MM.1S (cell line): ENCODE measurements around the gene EP400.

Experiments used
- EZH2phosphoT487 ChIP-seq: fragments of 300-600 bp; sonication (generic); IDR thresholded peaks from 2 replicates; pipeline ENCODE4 v1.6.1; 2018; ENCODE audit warnings: antibody characterized with exemption, low read length
- TF ChIP-seq, protein P1 (sequence below): fragments of 300-600 bp; sonication (generic); IDR thresholded peaks from 2 replicates; pipeline ENCODE4 v1.5.1; 2016; ENCODE audit warnings: antibody characterized with exemption, low read length, mixed read lengths

DNA sequence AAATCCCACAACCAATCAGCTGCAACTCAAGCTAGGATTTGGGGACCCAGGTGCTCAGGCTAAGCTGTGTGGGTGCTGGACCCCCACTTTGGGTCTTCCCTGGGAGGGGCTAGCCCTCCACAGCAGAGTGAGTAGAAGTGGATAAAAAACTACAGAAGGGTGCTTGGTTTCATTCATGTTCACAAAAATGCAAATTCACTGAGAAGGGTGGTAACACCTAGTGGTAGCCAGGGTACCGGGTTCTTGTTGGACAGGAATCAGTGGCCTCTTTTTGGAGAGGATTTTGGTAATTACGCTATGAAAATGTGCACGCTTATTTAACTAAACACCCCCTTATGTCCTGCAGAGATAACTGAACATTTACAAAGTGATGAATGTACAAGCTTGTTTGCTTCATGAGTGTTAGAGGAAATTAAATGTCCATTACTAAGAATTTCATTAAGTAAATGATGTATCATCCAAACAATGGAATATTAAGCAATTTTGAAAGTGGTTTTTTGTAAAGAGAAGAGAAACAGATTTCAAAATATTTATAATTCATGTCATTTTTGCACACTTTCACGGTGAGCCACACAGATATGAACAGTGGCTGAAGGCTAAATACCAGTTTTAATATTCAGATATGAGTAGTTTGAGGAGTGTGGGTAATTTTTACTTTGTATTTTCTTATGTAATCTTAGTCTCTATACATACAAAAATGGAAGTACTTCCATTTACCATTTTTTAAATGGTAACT, 116.0 kb downstream of the EP400 start:
- TF ChIP-seq, protein P1, sequence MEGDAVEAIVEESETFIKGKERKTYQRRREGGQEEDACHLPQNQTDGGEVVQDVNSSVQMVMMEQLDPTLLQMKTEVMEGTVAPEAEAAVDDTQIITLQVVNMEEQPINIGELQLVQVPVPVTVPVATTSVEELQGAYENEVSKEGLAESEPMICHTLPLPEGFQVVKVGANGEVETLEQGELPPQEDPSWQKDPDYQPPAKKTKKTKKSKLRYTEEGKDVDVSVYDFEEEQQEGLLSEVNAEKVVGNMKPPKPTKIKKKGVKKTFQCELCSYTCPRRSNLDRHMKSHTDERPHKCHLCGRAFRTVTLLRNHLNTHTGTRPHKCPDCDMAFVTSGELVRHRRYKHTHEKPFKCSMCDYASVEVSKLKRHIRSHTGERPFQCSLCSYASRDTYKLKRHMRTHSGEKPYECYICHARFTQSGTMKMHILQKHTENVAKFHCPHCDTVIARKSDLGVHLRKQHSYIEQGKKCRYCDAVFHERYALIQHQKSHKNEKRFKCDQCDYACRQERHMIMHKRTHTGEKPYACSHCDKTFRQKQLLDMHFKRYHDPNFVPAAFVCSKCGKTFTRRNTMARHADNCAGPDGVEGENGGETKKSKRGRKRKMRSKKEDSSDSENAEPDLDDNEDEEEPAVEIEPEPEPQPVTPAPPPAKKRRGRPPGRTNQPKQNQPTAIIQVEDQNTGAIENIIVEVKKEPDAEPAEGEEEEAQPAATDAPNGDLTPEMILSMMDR = no peak
- no peak for TF ChIP-seq EZH2phosphoT487
